Rectal smooth muscle tissue (tissue), 1 donor: ENCODE data around the gene SYT6.
"Not testable (repeated sequence)": the region's sequence is repeated elsewhere in the genome, so short reads cannot be mapped to it uniquely, and the experiment has no call there.

Source experiments
- H3K27ac ChIP-seq: one replicate; pipeline ENCODE4 v1.7.0; 2013; ENCODE audit warnings: low read depth, low read length, inconsistent platforms
- H3K27me3 ChIP-seq: one replicate; pipeline ENCODE4 v1.7.0; 2013; ENCODE audit warnings: low read length; ENCODE audit not compliant: control insufficient read depth, insufficient read depth
- H3K36me3 ChIP-seq: one replicate; pipeline ENCODE4 v1.7.0; 2013; ENCODE audit warnings: low read length; ENCODE audit not compliant: control insufficient read depth, insufficient read depth
- H3K4me1 ChIP-seq: one replicate; pipeline ENCODE4 v1.7.0; 2013; ENCODE audit warnings: low read length; ENCODE audit not compliant: control insufficient read depth, insufficient read depth
- H3K4me3 ChIP-seq: one replicate; pipeline ENCODE4 v1.7.0; 2013; ENCODE audit warnings: low read length
- H3K9ac ChIP-seq: one replicate; pipeline ENCODE4 v1.7.0; 2013; ENCODE audit warnings: low read length

Gene SYT6

GRCh38 chr1:114063544-114063943 lies 90.1 kb downstream of the SYT6 start:
- Histone ChIP-seq H3K4me1 (no peaks in the 10 kb centered on the region), H3K9ac (no peak overlapping the region), H3K4me3 (no peak overlapping the region), H3K27me3 (no peaks in the 10 kb centered on the region), H3K27ac (no peak overlapping the region), H3K36me3 (no peaks in the 10 kb centered on the region)

- Histone ChIP-seq H3K36me3 (no peaks in the 10 kb centered on the region), H3K27ac (no peak overlapping the region), H3K4me1 (no peaks in the 10 kb centered on the region), H3K27me3 (no peaks in the 10 kb centered on the region), H3K9ac (no peak overlapping the region), H3K4me3 (no peak overlapping the region)
These were observed 91.1 kb downstream of the SYT6 start for GRCh38 chr1:114062477-114063099.

GRCh38 chr1:114061121-114061830 lies 92.4 kb downstream of the SYT6 start:
- Histone ChIP-seq H3K27ac (no peak overlapping the region), H3K4me1 (no peaks in the 10 kb centered on the region), H3K9ac (no peak overlapping the region), H3K4me3 (no peak overlapping the region), H3K27me3 (no peaks in the 10 kb centered on the region), H3K36me3 (no peaks in the 10 kb centered on the region)

GRCh38 chr1:114058236-114058635 lies 95.4 kb downstream of the SYT6 start:
- H3K36me3 ChIP-seq, H3K27ac ChIP-seq, H3K9ac ChIP-seq, H3K4me3 ChIP-seq, H3K4me1 ChIP-seq, H3K27me3 ChIP-seq: not testable (repeated sequence)

- Histone ChIP-seq H3K27ac (no peak overlapping the region), H3K4me1 (no peaks in the 10 kb centered on the region), H3K9ac (no peak overlapping the region), H3K27me3 (no peaks in the 10 kb centered on the region), H3K4me3 (no peak overlapping the region), H3K36me3 (no peaks in the 10 kb centered on the region)
These were observed 99.5 kb downstream of the SYT6 start for GRCh38 chr1:114054148-114054547.

- no peaks in the 10 kb centered on the region for H3K36me3 ChIP-seq
- no peak overlapping the region for H3K27ac ChIP-seq
- no peaks in the 10 kb centered on the region for H3K4me1 ChIP-seq
- no peak overlapping the region for H3K9ac ChIP-seq
- H3K4me3 ChIP-seq, result no peak overlapping the region
- H3K27me3 ChIP-seq, result no peaks in the 10 kb centered on the region
These were observed 105.4 kb downstream of the SYT6 start for GRCh38 chr1:114048232-114048631.

- H3K27ac ChIP-seq, result no peak overlapping the region
- H3K27me3 ChIP-seq, result no peaks in the 10 kb centered on the region
- H3K36me3 ChIP-seq, result no peaks in the 10 kb centered on the region
- no peak overlapping the region for H3K9ac ChIP-seq
- no peaks in the 10 kb centered on the region for H3K4me1 ChIP-seq
- no peak overlapping the region for H3K4me3 ChIP-seq
These were observed 110.1 kb downstream of the SYT6 start for GRCh38 chr1:114043548-114043947.

GRCh38 chr1:114043054-114043453 lies 110.6 kb downstream of the SYT6 start:
- H3K27ac ChIP-seq, result no peak overlapping the region
- no peak overlapping the region for H3K4me3 ChIP-seq
- H3K4me1 ChIP-seq, result no peaks in the 10 kb centered on the region
- H3K9ac ChIP-seq, result no peak overlapping the region
- H3K36me3 ChIP-seq, result no peaks in the 10 kb centered on the region
- H3K27me3 ChIP-seq, result no peaks in the 10 kb centered on the region

GRCh38 chr1:114040273-114041015 lies 113.2 kb downstream of the SYT6 start:
- Histone ChIP-seq H3K9ac (no peak overlapping the region), H3K27ac (no peak overlapping the region), H3K27me3 (no peaks in the 10 kb centered on the region), H3K36me3 (no peaks in the 10 kb centered on the region), H3K4me3 (no peak overlapping the region), H3K4me1 (no peaks in the 10 kb centered on the region)
